GM18517 (cell line): ENCODE results near the gene AP2A1.
"Not testable (repeated sequence)": the region's sequence is repeated elsewhere in the genome, so short reads cannot be mapped to it uniquely, and the experiment has no call there.

Experiments used
- ATAC-seq: cut with Tn5 transposase; IDR thresholded peaks from one replicate; pipeline ENCODE4 v1.9.1; 2021; ENCODE audit warnings: mild to moderate bottlenecking, moderate library complexity; ENCODE audit not compliant: unreplicated experiment

AP2A1 gene

GRCh38 chr19:49811328-49811727 lies 44.5 kb downstream of the AP2A1 start:
- no peak for ATAC-seq

GRCh38 chr19:49812452-49812996 lies 45.7 kb downstream of the AP2A1 start:
- no peak for ATAC-seq

GRCh38 chr19:49812997-49813861 lies 46.4 kb downstream of the AP2A1 start, which contains the start of gene FUZ:
FUZ (minus strand) TSS chr19:49813292; CDS start chr19:49813106, 186 bp downstream.
- peak; percentile 59 for ATAC-seq

GRCh38 chr19:49814010-49814409 lies 47.2 kb downstream of the AP2A1 start:
- no peak for ATAC-seq

GRCh38 chr19:49816590-49816989 lies 49.8 kb downstream of the AP2A1 start:
- no peak for ATAC-seq

GRCh38 chr19:49817964-49818648 lies 51.3 kb downstream of the AP2A1 start, which contains the start of gene MED25:
MED25 (plus strand) TSS chr19:49818289; CDS start chr19:49818342, 53 bp downstream.
- peak; percentile 54 for ATAC-seq

- ATAC-seq, result no peak
These were observed 52.0 kb downstream of the AP2A1 start for GRCh38 chr19:49818649-49819370.

- ATAC-seq, result not testable (repeated sequence)
These were observed 52.8 kb downstream of the AP2A1 start for GRCh38 chr19:49819452-49820115.

GRCh38 chr19:49820125-49820524 lies 53.3 kb downstream of the AP2A1 start:
- no peak for ATAC-seq

GRCh38 chr19:49823472-49823871 lies 56.7 kb downstream of the AP2A1 start:
- no peak for ATAC-seq

- no peak for ATAC-seq
These were observed 57.9 kb downstream of the AP2A1 start for GRCh38 chr19:49824662-49825061.

GRCh38 chr19:49827034-49827433 lies 60.2 kb downstream of the AP2A1 start:
- ATAC-seq, result no peak

- no peak for ATAC-seq
These were observed 62.4 kb downstream of the AP2A1 start for GRCh38 chr19:49829200-49829599.

GRCh38 chr19:49829721-49830120 lies 62.9 kb downstream of the AP2A1 start:
- no peak for ATAC-seq

GRCh38 chr19:49830766-49831165 lies 64.0 kb downstream of the AP2A1 start:
- no peak for ATAC-seq

- ATAC-seq, result no peak
These were observed 64.8 kb downstream of the AP2A1 start for GRCh38 chr19:49831592-49831991.

- no peak for ATAC-seq
These were observed 65.8 kb downstream of the AP2A1 start for GRCh38 chr19:49832556-49832955.

GRCh38 chr19:49833599-49833998 lies 66.8 kb downstream of the AP2A1 start:
- ATAC-seq, result no peak

GRCh38 chr19:49835562-49835961 lies 68.8 kb downstream of the AP2A1 start:
- no peak for ATAC-seq
